ENCODE measurements around the gene PLXNB1.
"Not testable (repeated sequence)": the region's sequence is repeated elsewhere in the genome, so short reads cannot be mapped to it uniquely, and the experiment has no call there.

Gene PLXNB1

GRCh38 chr3:48402907-48403306, 27.0 kb downstream of the PLXNB1 start:
- no peak for DNase-seq

- DNase-seq = peak; percentile 78
These were observed 27.6 kb downstream of the PLXNB1 start for GRCh38 chr3:48402281-48402732.

- DNase-seq = not testable (repeated sequence)
These were observed 28.4 kb downstream of the PLXNB1 start for GRCh38 chr3:48401434-48401901.

- no peak for DNase-seq
These were observed 29.0 kb downstream of the PLXNB1 start for GRCh38 chr3:48400824-48401433.

- no peak for DNase-seq
These were observed 30.3 kb downstream of the PLXNB1 start for GRCh38 chr3:48399387-48400172.

- DNase-seq = no peak
These were observed 31.0 kb downstream of the PLXNB1 start for GRCh38 chr3:48398701-48399386.

- DNase-seq = no peak
These were observed 31.9 kb downstream of the PLXNB1 start for GRCh38 chr3:48397767-48398681.

GRCh38 chr3:48395714-48396113, 34.2 kb downstream of the PLXNB1 start:
- DNase-seq = no peak

GRCh38 chr3:48394391-48394790, 35.5 kb downstream of the PLXNB1 start:
- no peak for DNase-seq

GRCh38 chr3:48388966-48389365, 40.9 kb downstream of the PLXNB1 start:
- DNase-seq = no peak

- no peak for DNase-seq
These were observed 42.3 kb downstream of the PLXNB1 start for GRCh38 chr3:48387634-48388033.

- DNase-seq = no peak
These were observed 56.9 kb downstream of the PLXNB1 start for GRCh38 chr3:48372862-48373435.

- no peak for DNase-seq
These were observed 57.5 kb downstream of the PLXNB1 start for GRCh38 chr3:48372377-48372770.

- no peak for DNase-seq
These were observed 58.1 kb downstream of the PLXNB1 start, which contains the start of gene FBXW12 for GRCh38 chr3:48371651-48372376. FBXW12 (plus strand) TSS chr3:48372219; CDS start chr3:48372768, 549 bp downstream.

GRCh38 chr3:48370333-48370713, 59.6 kb downstream of the PLXNB1 start:
- DNase-seq = no peak

- DNase-seq = no peak
These were observed 60.1 kb downstream of the PLXNB1 start for GRCh38 chr3:48369693-48370332.

- DNase-seq = no peak
These were observed 62.7 kb downstream of the PLXNB1 start for GRCh38 chr3:48367201-48367600.

- DNase-seq = no peak
These were observed 65.0 kb downstream of the PLXNB1 start for GRCh38 chr3:48364840-48365239.

GRCh38 chr3:48361928-48362327, 68.0 kb downstream of the PLXNB1 start:
- DNase-seq = no peak

- no peak for DNase-seq
These were observed 73.5 kb downstream of the PLXNB1 start for GRCh38 chr3:48356419-48356818.

- no peak for DNase-seq
These were observed 75.9 kb downstream of the PLXNB1 start for GRCh38 chr3:48353987-48354386.

Data from amniotic stem cell (primary cell).